GM12873 (cell line): ENCODE measurements around the gene OVCH1.

ENCODE experiments used
- TF ChIP-seq, protein P1 (sequence below): IDR thresholded peaks from 2 replicates; pipeline ENCODE4 v1.5.1; 2012; ENCODE audit warnings: low read depth, mild to moderate bottlenecking, moderate library complexity, low read length, control low read depth; ENCODE audit not compliant: insufficient read depth; ENCODE audit errors: missing control alignments

The OVCH1 gene

DNA sequence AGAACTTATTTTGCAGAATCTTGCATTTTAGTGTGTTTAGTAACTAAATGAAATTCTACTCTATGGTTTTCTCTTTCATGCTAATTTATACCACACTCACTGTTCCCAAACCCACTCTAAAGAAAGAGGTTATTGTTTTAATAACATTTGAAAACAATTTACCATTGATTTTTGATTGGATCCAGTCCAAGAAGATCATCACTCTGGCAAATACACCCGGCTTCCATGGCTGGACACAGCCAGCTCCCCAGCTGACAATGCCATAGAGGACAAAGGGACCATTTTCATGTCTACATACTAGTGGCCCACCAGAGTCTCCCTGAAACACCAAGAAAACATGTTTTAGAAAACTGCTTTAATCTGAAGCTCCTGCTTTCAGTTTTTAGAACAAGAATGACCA, 42.4 kb downstream of the OVCH1 start:
- TF ChIP-seq, protein P1, sequence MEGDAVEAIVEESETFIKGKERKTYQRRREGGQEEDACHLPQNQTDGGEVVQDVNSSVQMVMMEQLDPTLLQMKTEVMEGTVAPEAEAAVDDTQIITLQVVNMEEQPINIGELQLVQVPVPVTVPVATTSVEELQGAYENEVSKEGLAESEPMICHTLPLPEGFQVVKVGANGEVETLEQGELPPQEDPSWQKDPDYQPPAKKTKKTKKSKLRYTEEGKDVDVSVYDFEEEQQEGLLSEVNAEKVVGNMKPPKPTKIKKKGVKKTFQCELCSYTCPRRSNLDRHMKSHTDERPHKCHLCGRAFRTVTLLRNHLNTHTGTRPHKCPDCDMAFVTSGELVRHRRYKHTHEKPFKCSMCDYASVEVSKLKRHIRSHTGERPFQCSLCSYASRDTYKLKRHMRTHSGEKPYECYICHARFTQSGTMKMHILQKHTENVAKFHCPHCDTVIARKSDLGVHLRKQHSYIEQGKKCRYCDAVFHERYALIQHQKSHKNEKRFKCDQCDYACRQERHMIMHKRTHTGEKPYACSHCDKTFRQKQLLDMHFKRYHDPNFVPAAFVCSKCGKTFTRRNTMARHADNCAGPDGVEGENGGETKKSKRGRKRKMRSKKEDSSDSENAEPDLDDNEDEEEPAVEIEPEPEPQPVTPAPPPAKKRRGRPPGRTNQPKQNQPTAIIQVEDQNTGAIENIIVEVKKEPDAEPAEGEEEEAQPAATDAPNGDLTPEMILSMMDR = no peak

DNA sequence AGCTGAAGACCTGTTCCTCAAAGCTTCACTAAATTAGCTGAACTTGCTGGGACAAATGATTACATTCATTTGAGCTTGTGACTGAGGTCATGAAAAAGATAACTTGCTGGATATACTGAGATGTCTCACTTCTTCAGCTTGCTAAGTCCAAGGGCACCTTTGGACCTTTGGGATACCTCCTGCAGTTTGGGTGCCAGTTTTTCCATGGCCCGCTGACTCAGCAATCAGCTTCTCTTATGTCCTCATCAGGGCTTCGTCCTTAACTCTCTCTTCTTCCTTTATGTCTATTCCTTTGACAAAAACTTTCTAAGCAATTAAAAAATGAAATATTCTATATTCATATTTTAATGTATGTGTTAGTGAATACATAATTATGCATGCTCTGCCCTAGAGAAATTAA, 45.6 kb downstream of the OVCH1 start:
- TF ChIP-seq, protein P1 = no peak

DNA sequence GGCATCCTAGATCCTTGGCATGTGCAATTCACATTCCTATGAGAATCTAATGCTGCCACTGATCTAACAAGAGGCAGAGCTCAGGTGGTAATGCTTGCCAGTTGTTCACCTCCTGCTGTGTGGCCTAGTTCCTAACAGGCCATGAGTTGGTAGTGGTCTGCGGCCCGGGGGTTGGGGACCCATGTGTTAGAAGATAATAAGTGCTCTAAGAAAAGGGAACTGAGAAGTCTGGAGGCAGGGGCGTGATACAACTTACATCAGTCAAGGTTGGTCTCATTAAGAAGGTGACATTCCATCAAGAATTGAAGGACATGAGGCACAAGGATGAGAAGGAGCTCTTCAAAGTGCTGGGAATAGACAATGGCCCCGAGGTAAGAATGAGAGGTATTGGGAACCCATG, 49.3 kb downstream of the OVCH1 start:
- TF ChIP-seq, protein P1 = no peak

DNA sequence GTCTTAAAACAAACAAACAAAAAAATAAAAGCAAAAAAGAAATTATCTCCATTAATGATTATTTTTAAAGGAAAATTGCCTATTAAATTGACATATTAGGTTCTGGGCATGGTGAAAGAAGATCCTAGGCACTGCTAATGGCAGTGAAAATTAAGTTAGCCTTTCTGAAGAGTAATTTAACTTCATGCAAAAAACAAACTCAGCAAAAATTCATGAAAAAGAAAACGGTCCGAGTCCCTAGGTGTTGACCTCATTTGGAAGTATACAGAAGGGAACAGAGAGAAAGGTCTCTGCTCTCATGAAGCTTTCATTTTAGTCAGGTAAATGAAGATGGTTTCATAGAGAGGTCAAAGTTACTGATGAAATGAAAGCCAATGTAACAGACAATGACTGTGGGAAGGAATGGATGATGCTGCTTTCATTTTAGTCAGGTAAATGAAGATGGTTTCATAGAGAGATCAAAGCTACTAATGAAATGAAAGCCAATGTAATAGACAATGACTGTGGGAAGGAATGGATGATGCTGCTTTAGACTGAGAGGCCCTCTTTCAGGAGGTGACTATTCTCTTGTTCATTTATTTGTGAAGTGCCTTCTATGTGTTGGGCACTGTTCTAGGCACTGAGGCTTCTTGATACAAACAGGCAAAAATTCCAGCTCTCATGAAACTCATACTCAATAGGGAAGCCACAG, 50.1 kb downstream of the OVCH1 start:
- TF ChIP-seq, protein P1 = no peak

DNA sequence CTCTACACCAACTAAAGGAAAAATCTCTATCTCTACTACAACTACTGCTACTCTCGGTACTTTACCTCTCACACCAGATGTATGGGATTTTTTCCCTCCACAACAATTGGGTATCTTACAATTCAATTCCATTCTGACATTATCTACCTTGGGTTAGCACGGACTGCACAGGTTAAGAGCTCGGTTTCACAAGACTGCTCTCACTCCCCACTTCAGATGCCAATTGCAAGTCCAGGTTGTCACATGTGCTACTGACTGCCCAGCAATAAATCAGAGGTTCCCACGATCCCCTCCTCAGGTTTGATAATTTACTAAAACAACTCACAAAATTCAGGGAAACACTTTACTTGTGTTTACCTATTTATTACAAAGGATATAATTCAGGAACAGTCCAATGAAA, 58.0 kb downstream of the OVCH1 start:
- TF ChIP-seq, protein P1 = no peak

DNA sequence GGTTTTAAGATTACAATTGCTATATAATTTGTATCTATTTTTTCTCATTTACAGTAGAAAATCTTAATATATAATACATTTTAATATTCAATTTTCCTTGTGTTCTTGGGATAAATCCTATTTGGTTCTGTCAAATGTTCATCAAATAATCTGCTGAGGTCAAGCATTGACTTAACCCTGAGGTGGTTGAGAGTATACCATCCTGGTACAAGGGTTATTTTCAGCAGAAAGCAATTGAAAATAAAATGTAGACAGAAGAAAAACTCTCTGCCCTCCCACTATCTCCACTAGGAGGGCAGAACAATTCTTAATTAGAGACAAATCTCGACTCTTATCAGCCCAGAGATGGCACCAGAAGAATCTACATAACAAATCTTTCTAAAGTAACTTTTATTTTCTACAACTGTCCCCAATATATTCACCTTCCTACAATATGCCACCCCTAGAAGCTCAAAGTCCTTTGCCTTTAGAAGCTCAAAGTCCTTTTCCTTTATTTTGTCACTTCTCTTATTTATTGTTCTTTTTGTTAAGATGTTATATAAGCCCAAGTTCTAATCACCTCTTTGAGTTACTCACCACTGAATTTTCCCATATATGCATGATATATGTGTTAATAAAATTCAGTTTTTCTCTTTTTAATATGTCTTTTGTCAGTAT, 58.6 kb downstream of the OVCH1 start:
- TF ChIP-seq, protein P1 = no peak

DNA sequence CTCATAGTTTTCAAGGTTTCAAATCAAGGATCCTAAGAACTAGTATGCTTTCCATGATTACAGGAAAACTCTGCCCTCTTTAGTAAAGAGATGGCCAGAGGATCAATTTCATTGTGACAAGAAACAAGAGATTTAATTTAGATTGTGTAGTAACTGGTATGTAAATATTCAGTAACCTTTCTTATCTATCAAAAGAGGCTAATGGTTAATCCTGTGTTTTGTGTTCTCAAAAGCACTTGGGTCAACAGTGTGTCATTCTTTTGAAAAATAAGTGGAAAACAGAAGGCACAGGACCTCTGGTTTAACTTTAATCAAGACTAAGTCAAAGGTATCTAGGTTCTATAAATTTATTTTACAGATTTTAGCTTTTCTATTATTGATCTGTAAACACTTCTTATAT, 59.9 kb downstream of the OVCH1 start:
- TF ChIP-seq, protein P1 = no peak
